KMS-11 (cell line): ENCODE results near the gene SEC22A.

Experiments
- H2AFZ ChIP-seq: fragments of 200-600 bp; sonication (generic); 2 replicates; pipeline ENCODE4 v1.6.1; 2016; ENCODE audit warnings: antibody characterized with exemption, mixed run types, low read depth
- H3K27ac ChIP-seq: fragments of 200-600 bp; sonication (generic); 2 replicates; pipeline ENCODE4 v1.6.1; 2016; ENCODE audit warnings: mild to moderate bottlenecking, mixed run types
- H3K27me3 ChIP-seq: fragments of 200-600 bp; sonication (generic); 2 replicates; pipeline ENCODE4 v1.6.1; 2017; ENCODE audit warnings: mild to moderate bottlenecking, low read depth, mixed run types, moderate library complexity; ENCODE audit not compliant: insufficient read depth
- H3K36me3 ChIP-seq: fragments of 200-600 bp; sonication (generic); 2 replicates; pipeline ENCODE4 v1.6.1; 2017; ENCODE audit warnings: mild to moderate bottlenecking, mixed run types; ENCODE audit not compliant: insufficient read depth
- H3K4me1 ChIP-seq: fragments of 200-600 bp; sonication (generic); 2 replicates; pipeline ENCODE4 v1.6.1; 2016; ENCODE audit warnings: mild to moderate bottlenecking, low read depth, mixed run types; ENCODE audit not compliant: poor library complexity, severe bottlenecking
- H3K4me2 ChIP-seq: fragments of 200-600 bp; sonication (generic); 2 replicates; pipeline ENCODE4 v1.7.0; 2016; ENCODE audit warnings: mild to moderate bottlenecking, mixed run types
- H3K4me3 ChIP-seq: fragments of 200-600 bp; sonication (generic); IDR thresholded peaks from 2 replicates; pipeline ENCODE4 v1.6.1; 2017; ENCODE audit warnings: low read depth, low read length, mixed read lengths; ENCODE audit not compliant: insufficient read depth
- H3K79me2 ChIP-seq: fragments of 200-600 bp; sonication (generic); 2 replicates; pipeline ENCODE4 v1.6.1; 2016; ENCODE audit warnings: low read depth, mixed run types; ENCODE audit not compliant: insufficient read depth
- H3K9ac ChIP-seq: fragments of 200-600 bp; sonication (generic); 2 replicates; pipeline ENCODE4 v1.6.1; 2016; ENCODE audit warnings: mild to moderate bottlenecking, mixed run types
- H4K20me1 ChIP-seq: fragments of 200-600 bp; sonication (generic); 2 replicates; pipeline ENCODE4 v1.6.1; 2016; ENCODE audit warnings: mild to moderate bottlenecking, mixed run types; ENCODE audit not compliant: insufficient read depth
- TF ChIP-seq, protein P1 (sequence below): fragments of 200-600 bp; sonication (generic); conservative IDR thresholded peaks from 2 replicates; pipeline ENCODE4 v1.6.1; 2017; ENCODE audit warnings: low read depth, mild to moderate bottlenecking, antibody characterized with exemption, low read length, moderate library complexity, mixed read lengths

The SEC22A gene

DNA sequence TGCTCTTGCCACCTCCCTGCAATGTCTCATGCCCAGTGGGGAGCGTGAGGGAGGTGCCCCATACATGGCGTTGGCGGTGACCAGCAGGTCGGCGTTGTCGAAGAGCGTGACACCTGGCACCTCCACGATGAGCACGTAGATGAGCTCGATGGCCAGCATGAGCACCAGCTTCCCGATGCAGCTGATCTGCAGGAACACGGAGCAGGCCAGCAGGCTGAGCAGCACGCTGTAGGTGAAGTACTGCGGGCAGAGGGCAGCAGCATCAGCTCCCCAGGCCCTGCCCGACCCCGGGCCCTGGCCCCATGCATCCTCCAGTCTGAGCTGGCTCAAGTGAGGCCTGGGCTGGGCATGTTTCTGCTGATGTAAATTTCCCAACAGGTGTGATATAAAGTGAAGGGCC is 98.3 kb downstream of the SEC22A start:
- H3K4me2 ChIP-seq, result no peak overlapping the region
- no peaks in the 10 kb centered on the region for H3K4me1 ChIP-seq
- TF ChIP-seq, protein P1, sequence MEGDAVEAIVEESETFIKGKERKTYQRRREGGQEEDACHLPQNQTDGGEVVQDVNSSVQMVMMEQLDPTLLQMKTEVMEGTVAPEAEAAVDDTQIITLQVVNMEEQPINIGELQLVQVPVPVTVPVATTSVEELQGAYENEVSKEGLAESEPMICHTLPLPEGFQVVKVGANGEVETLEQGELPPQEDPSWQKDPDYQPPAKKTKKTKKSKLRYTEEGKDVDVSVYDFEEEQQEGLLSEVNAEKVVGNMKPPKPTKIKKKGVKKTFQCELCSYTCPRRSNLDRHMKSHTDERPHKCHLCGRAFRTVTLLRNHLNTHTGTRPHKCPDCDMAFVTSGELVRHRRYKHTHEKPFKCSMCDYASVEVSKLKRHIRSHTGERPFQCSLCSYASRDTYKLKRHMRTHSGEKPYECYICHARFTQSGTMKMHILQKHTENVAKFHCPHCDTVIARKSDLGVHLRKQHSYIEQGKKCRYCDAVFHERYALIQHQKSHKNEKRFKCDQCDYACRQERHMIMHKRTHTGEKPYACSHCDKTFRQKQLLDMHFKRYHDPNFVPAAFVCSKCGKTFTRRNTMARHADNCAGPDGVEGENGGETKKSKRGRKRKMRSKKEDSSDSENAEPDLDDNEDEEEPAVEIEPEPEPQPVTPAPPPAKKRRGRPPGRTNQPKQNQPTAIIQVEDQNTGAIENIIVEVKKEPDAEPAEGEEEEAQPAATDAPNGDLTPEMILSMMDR, result no peak
- H4K20me1 ChIP-seq, result no peaks in the 10 kb centered on the region
- no peak overlapping the region for H3K27ac ChIP-seq
- no peak overlapping the region for H2AFZ ChIP-seq
- no peak overlapping the region for H3K9ac ChIP-seq
- no peaks in the 10 kb centered on the region for H3K79me2 ChIP-seq
- no peak overlapping the region for H3K4me3 ChIP-seq
- H3K27me3 ChIP-seq, result peaks cover 8% of the 10 kb centered on the region; the same call in 1 of the 2 replicates
- H3K36me3 ChIP-seq, result no peaks in the 10 kb centered on the region

DNA sequence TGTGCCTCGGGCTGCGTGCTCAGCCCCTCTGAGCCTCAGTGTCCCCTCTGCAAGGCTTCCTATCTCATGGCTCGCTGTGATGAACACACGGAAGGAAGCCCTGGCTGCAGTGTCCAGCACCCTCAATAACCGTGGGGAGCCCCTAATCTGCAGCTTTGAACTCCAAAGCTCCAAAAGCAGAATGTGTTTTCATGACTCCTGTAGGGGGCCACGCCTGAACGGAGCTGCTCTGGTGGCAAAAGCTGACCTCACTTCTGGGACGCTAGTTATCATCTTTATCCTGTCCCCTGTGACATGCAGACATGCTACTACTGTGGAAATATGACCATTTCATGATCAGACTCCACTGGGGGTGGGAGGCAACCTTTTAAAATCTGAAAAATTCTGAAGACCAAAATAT is 98.8 kb downstream of the SEC22A start:
- no peak overlapping the region for H3K9ac ChIP-seq
- H3K4me2 ChIP-seq, result no peak overlapping the region
- H3K27me3 ChIP-seq, result peaks cover 5% of the 10 kb centered on the region; the same call in 1 of the 2 replicates
- no peaks in the 10 kb centered on the region for H3K36me3 ChIP-seq
- H3K4me1 ChIP-seq, result no peaks in the 10 kb centered on the region
- no peaks in the 10 kb centered on the region for H4K20me1 ChIP-seq
- H3K27ac ChIP-seq, result no peak overlapping the region
- TF ChIP-seq, protein P1, result no peak
- H2AFZ ChIP-seq, result no peak overlapping the region
- no peak overlapping the region for H3K4me3 ChIP-seq
- H3K79me2 ChIP-seq, result no peaks in the 10 kb centered on the region

DNA sequence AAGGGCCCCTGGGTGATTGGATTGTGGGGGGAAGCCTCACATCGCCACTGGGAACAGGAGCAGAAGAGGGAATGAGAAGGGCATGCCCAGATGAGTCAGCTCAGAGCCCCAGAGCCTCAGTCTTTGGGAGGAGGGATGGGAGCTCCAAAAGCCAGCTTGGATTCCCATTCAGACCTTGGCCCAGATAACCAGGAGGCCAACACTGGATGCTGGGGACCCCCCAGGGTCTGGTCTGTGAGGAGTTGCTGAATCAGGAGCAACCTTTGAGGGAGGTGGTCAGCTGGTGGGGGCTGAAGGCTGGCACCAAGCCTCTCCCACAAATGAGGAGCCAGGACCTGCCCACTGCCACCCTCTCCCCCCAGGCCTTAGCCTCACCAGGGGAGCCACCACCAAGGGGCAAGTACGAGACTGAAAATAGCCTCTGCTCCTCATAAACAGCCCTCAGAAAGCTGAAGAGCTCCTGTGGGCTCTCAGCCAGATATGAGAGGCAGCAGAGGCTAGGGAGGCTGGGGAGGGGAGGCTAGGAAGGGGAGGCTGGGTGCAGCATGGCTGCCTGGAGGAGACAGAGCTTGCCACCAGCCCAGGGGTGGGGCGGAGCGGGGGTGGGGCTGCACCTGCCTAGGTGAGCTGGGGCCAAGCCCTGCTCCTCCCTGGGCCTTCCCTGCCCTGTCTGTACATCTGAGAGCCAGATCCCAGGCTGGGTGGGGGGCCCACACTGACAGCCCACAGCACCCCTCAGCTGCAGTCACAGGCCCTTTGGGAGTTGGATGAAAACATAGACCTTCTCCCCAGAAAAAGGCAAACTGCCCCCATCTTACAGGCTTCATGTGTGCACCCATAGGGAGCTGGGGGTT is 99.8 kb downstream of the SEC22A start:
- no peak overlapping the region for H3K27ac ChIP-seq
- H3K4me2 ChIP-seq, result no peak overlapping the region
- H3K9ac ChIP-seq, result no peak overlapping the region
- TF ChIP-seq, protein P1, result no peak
- no peak overlapping the region for H3K4me3 ChIP-seq
- H2AFZ ChIP-seq, result no peak overlapping the region
- H3K27me3 ChIP-seq, result no peaks in the 10 kb centered on the region; the same call in 1 of the 2 replicates
- H3K79me2 ChIP-seq, result no peaks in the 10 kb centered on the region
- H4K20me1 ChIP-seq, result no peaks in the 10 kb centered on the region
- no peaks in the 10 kb centered on the region for H3K4me1 ChIP-seq
- no peaks in the 10 kb centered on the region for H3K36me3 ChIP-seq

DNA sequence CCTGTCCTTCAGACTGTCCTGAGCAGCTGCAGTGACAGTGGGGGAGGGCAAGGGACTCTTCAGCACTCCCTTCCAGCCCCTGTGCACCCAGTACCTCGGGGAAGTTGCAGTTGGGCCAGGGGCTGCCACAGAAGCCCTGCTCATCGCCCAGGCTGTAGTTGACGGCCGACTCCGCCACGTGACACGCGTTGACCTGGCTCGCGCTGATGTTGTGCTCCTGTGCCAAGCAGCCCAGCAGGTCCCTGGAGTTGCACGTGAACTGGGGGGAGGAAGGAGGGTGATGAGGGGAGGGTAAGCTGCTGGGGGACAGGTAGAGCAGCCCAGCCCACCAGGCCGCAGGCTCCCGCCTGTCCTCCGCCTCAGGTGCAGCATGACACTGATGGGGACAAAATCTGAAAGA is 101.2 kb downstream of the SEC22A start:
- H3K27ac ChIP-seq, result no peak overlapping the region
- no peaks in the 10 kb centered on the region for H3K36me3 ChIP-seq
- no peak overlapping the region for H2AFZ ChIP-seq
- TF ChIP-seq, protein P1, result no peak
- H3K4me1 ChIP-seq, result no peaks in the 10 kb centered on the region
- no peak overlapping the region for H3K4me3 ChIP-seq
- no peak overlapping the region for H3K9ac ChIP-seq
- no peaks in the 10 kb centered on the region for H4K20me1 ChIP-seq
- no peaks in the 10 kb centered on the region for H3K79me2 ChIP-seq
- no peaks in the 10 kb centered on the region for H3K27me3 ChIP-seq
- no peak overlapping the region for H3K4me2 ChIP-seq
